B cell (primary cell): ENCODE data around the gene NTM. TPM values are rescaled to one million over a fixed set of nuclear protein-coding genes. Genes with fewer than 3 reads are reported as not detected.

Experiments
- ATAC-seq: fragments of 200-7000 bp; cut with Tn5 transposase; one replicate; pipeline ENCODE4 v1.10.0; 2021; ENCODE audit warnings: low read depth, mild to moderate bottlenecking, moderate number of reproducible peaks, moderate library complexity
- CTCF ChIA-PET: fragments of 350-600 bp; sonication (Branson Sonifier 250); formaldehyde crosslinking; loops from one replicate; lab custom pipeline; 2021; ENCODE audit warnings: antibody characterized with exemption, inconsistent platforms; lab: Charles Lee
- POLR2A ChIA-PET: fragments of 350-600 bp; sonication (Branson Sonifier 250); formaldehyde crosslinking; loops from one replicate; lab custom pipeline; 2021; ENCODE audit warnings: antibody characterized with exemption; lab: Charles Lee
- DNase-seq: peaks from one replicate; pipeline ENCODE4 v3.0.0; 2013
- H2AFZ ChIP-seq: 2 replicates; pipeline ENCODE4 v1.6.1; 2012; ENCODE audit warnings: mild to moderate bottlenecking, low read depth, low read length; ENCODE audit not compliant: insufficient read depth, poor library complexity, severe bottlenecking
- H3K27ac ChIP-seq, 2 donors: 1 replicate in 1 of 2; 2 replicates in 1 of 2; pipeline ENCODE4 v1.5.1; 2012 to 2013; ENCODE audit warnings: low read length in 2 of 2, mild to moderate bottlenecking in 2 of 2, moderate library complexity in 1 of 2
- H3K27me3 ChIP-seq, 4 experiments: fragments of 200-600 bp in 1 of 4; sonication (generic) in 1 of 4; replicated peaks in 1 of 4; 1 replicate in 2 of 4; 2 replicates in 2 of 4; pipeline versions ENCODE4 v1.6.1 to v1.7.0; 2013 to 2016; ENCODE audit warnings: low read length in 3 of 4, mild to moderate bottlenecking in 2 of 4, mixed read lengths in 1 of 4, moderate library complexity in 1 of 4; ENCODE audit not compliant: insufficient read depth in 4 of 4, control insufficient read depth in 3 of 4; ENCODE audit errors: control extremely low read depth in 1 of 4
- H3K36me3 ChIP-seq, 2 experiments: replicated peaks in 1 of 2; 1 replicate in 1 of 2; 2 replicates in 1 of 2; pipeline versions ENCODE4 v1.6.1 to v1.7.1; 2013; ENCODE audit warnings: low read length in 1 of 2; ENCODE audit not compliant: insufficient read depth in 2 of 2, control insufficient read depth in 1 of 2; ENCODE audit errors: control extremely low read depth in 1 of 2, extremely low read depth in 1 of 2
- H3K4me1 ChIP-seq, 2 donors: fragments of 200-600 bp in 1 of 2; sonication (generic) in 1 of 2; 1 replicate in 1 of 2; 2 replicates in 1 of 2; pipeline versions ENCODE4 v1.5.1 to v1.6.1; 2013 to 2017; ENCODE audit warnings: low read length in 2 of 2; ENCODE audit not compliant: control insufficient read depth in 2 of 2, insufficient read depth in 2 of 2
- H3K4me2 ChIP-seq: replicated peaks from 2 replicates; pipeline ENCODE3; 2012; ENCODE audit warnings: mild to moderate bottlenecking, low read depth, low read length; ENCODE audit not compliant: poor library complexity, severe bottlenecking
- H3K4me3 ChIP-seq, 5 experiments: fragments of 200-600 bp in 1 of 5; sonication (generic) in 1 of 5; 1 replicate in 3 of 5; 2 replicates in 2 of 5; pipeline versions ENCODE4 v1.5.1 to v1.7.0; 2011 to 2016; ENCODE audit warnings: low read length in 4 of 5, mild to moderate bottlenecking in 4 of 5, low read depth in 2 of 5, control low read depth in 1 of 5, moderate library complexity in 1 of 5; ENCODE audit not compliant: insufficient read depth in 1 of 5; ENCODE audit errors: control extremely low read depth in 1 of 5, extremely low read depth in 1 of 5
- H3K79me2 ChIP-seq: fragments of 200-600 bp; sonication (generic); one replicate; pipeline ENCODE4 v1.6.0; 2016; ENCODE audit warnings: low read length; ENCODE audit not compliant: control insufficient read depth, insufficient read depth
- H3K9ac ChIP-seq: fragments of 200-600 bp; sonication (generic); 2 replicates; pipeline ENCODE4 v1.6.1; 2017; ENCODE audit warnings: mild to moderate bottlenecking, low read length, moderate library complexity
- H3K9me3 ChIP-seq, 3 donors: one replicate each; pipeline versions ENCODE4 v1.6.1 to v1.7.1; 2013; ENCODE audit warnings: low read length in 2 of 3; ENCODE audit not compliant: control insufficient read depth in 2 of 3, insufficient read depth in 1 of 3; ENCODE audit errors: control extremely low read depth in 1 of 3
- H4K20me1 ChIP-seq: 2 replicates; pipeline ENCODE4 v1.6.0; 2012; ENCODE audit warnings: mild to moderate bottlenecking, low read length; ENCODE audit not compliant: insufficient read depth, control insufficient read depth, poor library complexity, severe bottlenecking
- H3K27ac Mint-ChIP-seq: one replicate; pipeline ENCODE4 v1.8.0; 2021; ENCODE audit warnings: mixed read lengths
- H3K27me3 Mint-ChIP-seq: one replicate; pipeline ENCODE4 v1.8.0; 2021; ENCODE audit warnings: mixed read lengths
- H3K4me1 Mint-ChIP-seq: one replicate; pipeline ENCODE4 v1.8.0; 2021; ENCODE audit warnings: mixed read lengths
- H3K4me3 Mint-ChIP-seq: one replicate; pipeline ENCODE4 v1.8.0; 2021; ENCODE audit warnings: mixed read lengths
- H3K9me3 Mint-ChIP-seq: one replicate; pipeline ENCODE4 v1.8.0; 2022; ENCODE audit warnings: mixed read lengths; ENCODE audit not compliant: insufficient read depth
- EZH2 ChIP-seq: IDR thresholded peaks from 2 replicates; pipeline ENCODE4 v1.6.1; 2012; ENCODE audit warnings: borderline replicate concordance, low read depth, mild to moderate bottlenecking, moderate library complexity, low read length; ENCODE audit not compliant: insufficient read depth, poor library complexity, severe bottlenecking
- WGBS: methylation state at CpG from one replicate; pipeline ENCODE4 v1.1.5; 2013; ENCODE audit warnings: missing lambda C conversion rate; ENCODE audit not compliant: insufficient coverage; 5-methylcytosine and 5-hydroxymethylcytosine counted together
- intact Hi-C: fragments of 100-400 bp; cut with micrococcal nuclease; formaldehyde crosslinking; loops from one replicate; pipeline ENCODE4 v1.10.0; 2022
- polyA plus RNA-seq: library from polyadenylated mRNA; depleted of rRNA; stranded (reverse); fragments of >200 nt; gene quantifications from 2 replicates; pipeline ENCODE4 v1.2.3, GENCODE V29; 2012
- total RNA-seq, 2 donors: library from RNA; stranded (reverse); fragments of 120-200 nt in 1 of 2; gene quantifications; 1 replicate in 1 of 2; 2 replicates in 1 of 2; pipeline versions ENCODE4 v1.2.3 to v1.2.4, GENCODE V29; 2013 to 2022
- TF ChIP-seq, protein P1 (sequence below): fragments of 200-600 bp; IDR thresholded peaks from one replicate; pipeline ENCODE4 v1.8.0; 2022; ENCODE audit warnings: antibody characterized with exemption, mild to moderate bottlenecking

The NTM gene
- total and polyA plus RNA-seq, 2 donors (not counting 1 experiment from before 2014, with no cell fraction given), result not detected

GRCh38 chr11:131640320-131640719 lies 269.9 kb downstream of the NTM start:
- Histone ChIP-seq H3K9me3 (peaks cover 0 to 4% (median 0%) of the 10 kb centered on the region in 3 donors), H3K9ac (no peak overlapping the region), H3K27me3 (no peaks in the 10 kb centered on the region), H2AFZ (no peak overlapping the region), H3K4me3 (no peak overlapping the region), H3K27ac (no peak overlapping the region), H3K4me2 (no peak overlapping the region), H3K79me2 (no peaks in the 10 kb centered on the region), H3K4me1 (no peaks in the 10 kb centered on the region), H3K36me3 (no peaks in the 10 kb centered on the region), H4K20me1 (no peaks in the 10 kb centered on the region)
- Mint-ChIP-seq H3K4me1 (no peaks in the 10 kb centered on the region), H3K4me3 (no peak overlapping the region), H3K9me3 (no peaks in the 10 kb centered on the region), H3K27me3 (no peaks in the 10 kb centered on the region), H3K27ac (no peak overlapping the region)
- ChIA-PET POLR2A (no interaction called here), CTCF (interaction anchor here (0.6 kb wide), 1 partner anchor 28 kb away, joined by 3 read pairs; no protein-coding TSS in a partner anchor)
- 57% methylated on average over 5 of the region's 5 CpGs for WGBS
- TF ChIP-seq EZH2, result no peak
- TF ChIP-seq, protein P1, sequence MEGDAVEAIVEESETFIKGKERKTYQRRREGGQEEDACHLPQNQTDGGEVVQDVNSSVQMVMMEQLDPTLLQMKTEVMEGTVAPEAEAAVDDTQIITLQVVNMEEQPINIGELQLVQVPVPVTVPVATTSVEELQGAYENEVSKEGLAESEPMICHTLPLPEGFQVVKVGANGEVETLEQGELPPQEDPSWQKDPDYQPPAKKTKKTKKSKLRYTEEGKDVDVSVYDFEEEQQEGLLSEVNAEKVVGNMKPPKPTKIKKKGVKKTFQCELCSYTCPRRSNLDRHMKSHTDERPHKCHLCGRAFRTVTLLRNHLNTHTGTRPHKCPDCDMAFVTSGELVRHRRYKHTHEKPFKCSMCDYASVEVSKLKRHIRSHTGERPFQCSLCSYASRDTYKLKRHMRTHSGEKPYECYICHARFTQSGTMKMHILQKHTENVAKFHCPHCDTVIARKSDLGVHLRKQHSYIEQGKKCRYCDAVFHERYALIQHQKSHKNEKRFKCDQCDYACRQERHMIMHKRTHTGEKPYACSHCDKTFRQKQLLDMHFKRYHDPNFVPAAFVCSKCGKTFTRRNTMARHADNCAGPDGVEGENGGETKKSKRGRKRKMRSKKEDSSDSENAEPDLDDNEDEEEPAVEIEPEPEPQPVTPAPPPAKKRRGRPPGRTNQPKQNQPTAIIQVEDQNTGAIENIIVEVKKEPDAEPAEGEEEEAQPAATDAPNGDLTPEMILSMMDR, result no peak
- DNase-seq, result no peak
- intact Hi-C loops, result no loop called here
- no peak for ATAC-seq

DNA sequence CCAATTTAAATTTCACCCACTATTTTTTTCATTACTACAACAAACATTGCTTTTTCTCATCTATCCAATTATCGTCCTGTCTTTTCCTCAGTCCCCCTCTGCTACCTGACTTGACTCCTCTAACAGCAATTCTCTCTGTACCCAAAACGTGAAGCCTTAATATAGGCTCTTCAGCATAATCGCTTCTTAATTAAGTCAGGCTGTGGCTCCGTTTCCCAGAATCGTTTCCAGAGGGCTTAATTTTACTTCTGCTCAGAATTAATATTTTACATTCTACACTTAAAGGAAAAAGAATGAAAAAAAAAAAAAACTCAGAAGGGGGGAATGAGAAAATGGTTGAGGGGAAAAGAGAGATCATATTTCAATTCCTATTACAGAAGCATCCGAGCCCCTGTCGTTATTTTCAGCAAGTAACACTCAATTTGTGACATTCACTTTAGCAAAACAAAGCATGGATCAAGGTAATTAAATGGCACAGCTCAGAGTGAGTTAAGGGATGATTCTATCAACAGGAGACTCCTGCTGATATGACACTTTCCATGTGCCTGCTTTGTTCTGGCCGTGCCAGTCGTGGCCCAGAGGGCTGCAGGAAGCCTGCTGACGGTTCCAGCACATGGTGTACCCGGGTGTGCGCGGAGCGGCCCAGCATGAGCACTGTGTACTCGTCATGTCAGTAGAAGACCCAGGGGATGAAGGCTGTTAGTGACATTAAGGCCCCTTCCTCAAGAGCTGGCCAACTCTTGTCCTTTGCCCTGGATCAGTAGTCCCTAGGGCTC lies 272.5 kb downstream of the NTM start:
- TF ChIP-seq, protein P1, result no peak
- TF ChIP-seq EZH2, result no peak
- Histone ChIP-seq H3K36me3 (no peaks in the 10 kb centered on the region), H3K79me2 (no peaks in the 10 kb centered on the region), H3K27ac (no peak overlapping the region), H3K4me2 (no peak overlapping the region), H3K4me3 (no peak overlapping the region), H3K4me1 (no peaks in the 10 kb centered on the region), H3K9me3 (no peaks in the 10 kb centered on the region), H3K27me3 (no peaks in the 10 kb centered on the region), H2AFZ (no peak overlapping the region), H3K9ac (no peak overlapping the region), H4K20me1 (no peaks in the 10 kb centered on the region)
- ChIA-PET CTCF (no interaction called here), POLR2A (no interaction called here)
- H3K27me3 Mint-ChIP-seq, result no peaks in the 10 kb centered on the region
- H3K9me3 Mint-ChIP-seq, result no peaks in the 10 kb centered on the region
- intact Hi-C loops, result no loop called here
- DNase-seq (no peak), ATAC-seq (no peak)
- no peaks in the 10 kb centered on the region for H3K4me1 Mint-ChIP-seq
- H3K4me3 Mint-ChIP-seq, result no peak overlapping the region
- WGBS, result 87% methylated on average over 10 of the region's 15 CpGs
- no peak overlapping the region for H3K27ac Mint-ChIP-seq
